SK-N-SH treated with all-trans-retinoic acid at 6 μM for 48 hours (cell line): Measurements from ENCODE around the gene CBY1.

Experiments used
- ATAC-seq: fragments of 200-7000 bp; cut with Tn5 transposase; 3 replicates; pipeline ENCODE4 v1.9.1; 2020; ENCODE audit warnings: mild to moderate bottlenecking, moderate library complexity
- ARNTL ChIP-seq: fragments of 450-650 bp; formaldehyde crosslinking; IDR thresholded peaks from 2 replicates; pipeline ENCODE4 v1.5.0; 2020; ENCODE audit warnings: low read depth, mild to moderate bottlenecking, moderate library complexity, borderline replicate concordance
- BACH2 ChIP-seq: fragments of 250-450 bp; sonication (Bioruptor Pico); IDR thresholded peaks from 2 replicates; pipeline ENCODE4 v1.9.0; 2021; ENCODE audit warnings: mild to moderate bottlenecking, borderline replicate concordance
- CSDC2 ChIP-seq: fragments of 250-450 bp; sonication (Bioruptor Pico); IDR thresholded peaks from 2 replicates; pipeline ENCODE4 v1.5.0; 2020; ENCODE audit warnings: mild to moderate bottlenecking, moderate library complexity
- GLIS3 ChIP-seq: fragments of 250-450 bp; sonication (Bioruptor Pico); IDR thresholded peaks from 2 replicates; pipeline ENCODE4 v1.5.0; 2020; ENCODE audit warnings: mild to moderate bottlenecking, moderate library complexity
- ISL1 ChIP-seq: fragments of 250-450 bp; sonication (Bioruptor Pico); IDR thresholded peaks from 2 replicates; pipeline ENCODE4 v2.1.2; 2022; ENCODE audit warnings: mild to moderate bottlenecking, moderate library complexity
- OSR1 ChIP-seq: fragments of 250-450 bp; sonication (Bioruptor Pico); IDR thresholded peaks from 2 replicates; pipeline ENCODE4 v1.8.0; 2022; ENCODE audit warnings: moderate library complexity, mild to moderate bottlenecking, inconsistent platforms
- PATZ1 ChIP-seq: fragments of 250-450 bp; sonication (Bioruptor Pico); IDR thresholded peaks from 2 replicates; pipeline ENCODE4 v1.8.0; 2020; ENCODE audit warnings: mild to moderate bottlenecking, moderate library complexity, borderline replicate concordance
- POU6F1 ChIP-seq: fragments of 250-450 bp; sonication (Bioruptor Pico); IDR thresholded peaks from 2 replicates; pipeline ENCODE4 v1.8.0; 2021; ENCODE audit warnings: low read depth, mild to moderate bottlenecking, moderate library complexity, borderline replicate concordance
- PPARA ChIP-seq: fragments of 250-450 bp; sonication (Bioruptor Pico); IDR thresholded peaks from 2 replicates; pipeline ENCODE4 v1.5.0; 2020; ENCODE audit warnings: mild to moderate bottlenecking, borderline replicate concordance
- RARB ChIP-seq: fragments of 250-450 bp; sonication (Bioruptor Pico); IDR thresholded peaks from 2 replicates; pipeline ENCODE4 v1.8.0; 2021; ENCODE audit warnings: mild to moderate bottlenecking, moderate library complexity
- SNAI2 ChIP-seq: fragments of 250-450 bp; sonication (Bioruptor Pico); IDR thresholded peaks from 2 replicates; pipeline ENCODE4 v1.5.0; 2020; ENCODE audit warnings: mild to moderate bottlenecking, moderate library complexity
- TCF4 ChIP-seq: fragments of 250-450 bp; sonication (Bioruptor Pico); IDR thresholded peaks from 2 replicates; pipeline ENCODE4 v1.8.0; 2021; ENCODE audit warnings: mild to moderate bottlenecking, moderate library complexity, borderline replicate concordance
- TOX ChIP-seq: fragments of 250-450 bp; sonication (Bioruptor Pico); IDR thresholded peaks from 2 replicates; pipeline ENCODE4 v1.8.0; 2021; ENCODE audit warnings: mild to moderate bottlenecking, moderate library complexity, borderline replicate concordance
- TSHZ2 ChIP-seq: fragments of 250-450 bp; sonication (Bioruptor Pico); IDR thresholded peaks from 2 replicates; pipeline ENCODE4 v1.5.0; 2020; ENCODE audit warnings: mild to moderate bottlenecking, moderate library complexity
- ZC3H10 ChIP-seq: fragments of 250-450 bp; sonication (Bioruptor Pico); IDR thresholded peaks from 2 replicates; pipeline ENCODE4 v1.5.1; 2021; ENCODE audit warnings: mild to moderate bottlenecking, moderate library complexity
- ZFP3 ChIP-seq: fragments of 250-450 bp; sonication (Bioruptor Pico); IDR thresholded peaks from 2 replicates; pipeline ENCODE4 v1.5.0; 2020; ENCODE audit warnings: mild to moderate bottlenecking, moderate library complexity
- ZFP30 ChIP-seq: fragments of 450-650 bp; formaldehyde crosslinking; IDR thresholded peaks from 2 replicates; pipeline ENCODE4 v1.5.0; 2022; ENCODE audit warnings: mild to moderate bottlenecking, moderate library complexity
- ZNF565 ChIP-seq: fragments of 450-650 bp; formaldehyde crosslinking; conservative IDR thresholded peaks from 2 replicates; pipeline ENCODE4 v1.5.0; 2020; ENCODE audit warnings: low read depth, mild to moderate bottlenecking, moderate library complexity
- ZNF70 ChIP-seq: fragments of 450-650 bp; formaldehyde crosslinking; IDR thresholded peaks from 2 replicates; pipeline ENCODE4 v1.5.0; 2020; ENCODE audit warnings: mild to moderate bottlenecking, moderate library complexity
- ZNF8 ChIP-seq: fragments of 450-650 bp; formaldehyde crosslinking; IDR thresholded peaks from 2 replicates; pipeline ENCODE4 v1.5.0; 2020; ENCODE audit warnings: mild to moderate bottlenecking, moderate library complexity

The CBY1 gene

GRCh38 chr22:38697425-38698089, 41.1 kb downstream of the CBY1 start:
- ATAC-seq = 0 out of 3 replicates have a peak, but pooled peaks have one; percentile 6

GRCh38 chr22:38698407-38699094, 42.1 kb downstream of the CBY1 start:
- no peak for ATAC-seq
- TF ChIP-seq PATZ1 (no peak), CSDC2 (CRISPR knock-in tag) (no peak), ZFP30 (CRISPR knock-in tag) (no peak), ZNF70 (CRISPR knock-in tag) (no peak), ZNF8 (no peak), TCF4 (no peak), SNAI2 (CRISPR knock-in tag) (no peak), BACH2 (CRISPR knock-in tag) (no peak), ARNTL (CRISPR knock-in tag) (no peak), POU6F1 (CRISPR knock-in tag) (no peak), ZC3H10 (CRISPR knock-in tag) (no peak), RARB (CRISPR knock-in tag) (no peak), GLIS3 (CRISPR knock-in tag) (no peak), ZFP3 (CRISPR knock-in tag) (no peak), TOX (CRISPR knock-in tag) (no peak), OSR1 (CRISPR knock-in tag) (no peak), PPARA (CRISPR knock-in tag) (no peak), ZNF565 (CRISPR knock-in tag) (no peak), TSHZ2 (CRISPR knock-in tag) (no peak)

More at GRCh38 chr22:38697425-38698089, 41.1 kb downstream of the CBY1 start:
- TF ChIP-seq PATZ1 = no peak
- no peak for TF ChIP-seq ISL1 (CRISPR knock-in tag)
- no peak for TF ChIP-seq BACH2 (CRISPR knock-in tag)
- TF ChIP-seq TSHZ2 (CRISPR knock-in tag) = no peak
- no peak for TF ChIP-seq CSDC2 (CRISPR knock-in tag)
- no peak for TF ChIP-seq ZNF565 (CRISPR knock-in tag)
